CD4-positive, alpha-beta T cell (primary cell): ENCODE results near the gene RBP3. TPM values are rescaled to one million over a fixed set of nuclear protein-coding genes. Genes with fewer than 3 reads are reported as not detected.

Experiments used
- ATAC-seq: fragments of 200-7000 bp; cut with Tn5 transposase; one replicate; pipeline ENCODE4 v1.10.0; 2022; ENCODE audit warnings: mild to moderate bottlenecking; ENCODE audit not compliant: poor library complexity
- CTCF ChIA-PET: fragments of 350-600 bp; sonication (Branson Sonifier 250); formaldehyde crosslinking; loops from one replicate; lab custom pipeline; 2021; ENCODE audit warnings: antibody characterized with exemption, inconsistent platforms; lab: Charles Lee
- POLR2A ChIA-PET: fragments of 350-600 bp; sonication (Branson Sonifier 250); formaldehyde crosslinking; loops from one replicate; lab custom pipeline; 2021; ENCODE audit warnings: antibody characterized with exemption, inconsistent platforms; lab: Charles Lee
- DNase-seq, 14 experiments: peaks; one replicate each; pipeline ENCODE4 v3.0.0-alpha.2; 2013 to 2020; ENCODE audit warnings: mixed read lengths in 2 of 14
- H3K27ac ChIP-seq, 2 donors: one replicate each; pipeline versions ENCODE4 v1.5.1 to v1.7.0; 2013; ENCODE audit warnings: low read length in 2 of 2, low read depth in 1 of 2, mild to moderate bottlenecking in 1 of 2
- H3K27me3 ChIP-seq, 2 experiments: 1 replicate in 1 of 2; 2 replicates in 1 of 2; pipeline versions ENCODE4 v1.6.1 to v1.7.0; 2013; ENCODE audit warnings: low read length in 2 of 2, control low read depth in 1 of 2, mild to moderate bottlenecking in 1 of 2, moderate library complexity in 1 of 2; ENCODE audit not compliant: insufficient read depth in 2 of 2, control insufficient read depth in 1 of 2
- H3K36me3 ChIP-seq: one replicate; pipeline ENCODE4 v1.6.1; 2013; ENCODE audit warnings: low read length, control low read depth; ENCODE audit not compliant: insufficient read depth
- H3K4me1 ChIP-seq: one replicate; pipeline ENCODE4 v1.6.1; 2013; ENCODE audit warnings: low read length, control low read depth; ENCODE audit not compliant: insufficient read depth
- H3K4me3 ChIP-seq: one replicate; pipeline ENCODE4 v1.5.1; 2013; ENCODE audit warnings: mild to moderate bottlenecking, low read length, moderate library complexity
- H3K9me3 ChIP-seq, 2 experiments: 1 replicate in 1 of 2; 2 replicates in 1 of 2; pipeline versions ENCODE4 v1.6.1 to v1.7.0; 2013; ENCODE audit warnings: low read length in 2 of 2, mild to moderate bottlenecking in 2 of 2, control low read depth in 1 of 2, moderate library complexity in 1 of 2; ENCODE audit not compliant: control insufficient read depth in 1 of 2, insufficient read depth in 1 of 2
- H3K27ac Mint-ChIP-seq: one replicate; pipeline ENCODE4 v1.8.0; 2020; ENCODE audit warnings: mixed read lengths
- H3K27me3 Mint-ChIP-seq: one replicate; pipeline ENCODE4 v1.8.0; 2021; ENCODE audit warnings: mixed read lengths
- H3K36me3 Mint-ChIP-seq: one replicate; pipeline ENCODE4 v1.8.0; 2021; ENCODE audit warnings: low read depth, mixed read lengths
- H3K4me1 Mint-ChIP-seq: one replicate; pipeline ENCODE4 v1.8.0; 2021; ENCODE audit warnings: low read depth, mixed read lengths
- H3K4me3 Mint-ChIP-seq: one replicate; pipeline ENCODE4 v1.8.0; 2020; ENCODE audit warnings: mild to moderate bottlenecking, mixed read lengths
- H3K9me3 Mint-ChIP-seq: one replicate; pipeline ENCODE4 v1.8.0; 2020; ENCODE audit warnings: mixed read lengths
- intact Hi-C, 2 experiments: fragments of 100-400 bp; cut with DNase I in 1 of 2; cut with micrococcal nuclease in 1 of 2; formaldehyde crosslinking; loops; one replicate each; pipeline versions ENCODE4 v1.15.1 to v1.9.0; 2023 to 2025; cut with DNase I, micrococcal nuclease
- total RNA-seq, 174 experiments: library from RNA in 2 of 174; stranded (reverse) in 2 of 174; gene quantifications; one replicate each; pipeline ENCODE4 v1.2.3 and lab custom pipeline; 2021 to 2026
- TF ChIP-seq, protein P1 (sequence below): fragments of 200-600 bp; IDR thresholded peaks from one replicate; pipeline ENCODE4 v1.8.0; 2022; ENCODE audit warnings: antibody characterized with exemption, mild to moderate bottlenecking

Gene RBP3
- total RNA-seq, 2 experiments from 2014 or later = not detected

DNA sequence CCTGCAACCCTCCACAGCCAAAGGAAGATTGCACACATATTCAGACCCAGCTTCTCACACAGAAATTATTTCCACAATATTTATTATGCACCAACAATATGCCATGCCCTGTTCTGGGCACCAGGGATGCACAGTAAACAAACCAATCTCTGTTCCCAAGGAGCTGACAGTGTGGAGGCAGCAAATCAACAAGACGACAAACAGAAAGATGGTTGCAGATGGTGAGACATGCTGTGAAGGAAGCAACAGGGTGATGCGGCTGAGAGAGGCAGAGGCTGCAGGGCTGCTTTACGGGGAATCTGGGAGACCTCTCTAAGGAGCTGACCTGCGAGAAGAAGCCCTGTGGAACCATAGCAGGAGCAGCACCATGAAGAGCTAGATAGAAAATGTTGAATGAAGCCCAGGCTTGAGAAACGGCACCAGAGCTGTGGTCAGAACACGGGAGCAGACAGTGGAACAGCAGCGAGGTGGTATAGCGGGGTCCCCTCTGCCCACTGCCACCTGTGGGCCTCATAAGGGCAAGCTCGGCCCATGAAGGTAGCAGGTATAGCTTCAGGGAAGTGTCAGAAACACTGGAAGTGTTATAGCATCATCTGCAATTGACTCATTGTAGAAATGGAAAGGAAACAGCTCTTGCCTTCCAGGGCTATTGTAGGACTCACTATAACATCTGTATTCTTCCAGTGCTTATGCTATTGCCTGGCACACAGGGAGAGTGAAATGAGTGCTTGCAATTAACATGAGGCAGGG, 17.4 kb downstream of the RBP3 start:
- Histone ChIP-seq H3K27me3 (no peaks in the 10 kb centered on the region), H3K9me3 (peaks cover 0 to 7% of the 10 kb centered on the region in 2 experiments), H3K36me3 (no peaks in the 10 kb centered on the region), H3K4me1 (no peaks in the 10 kb centered on the region), H3K27ac (no peak overlapping the region), H3K4me3 (no peak overlapping the region)
- Mint-ChIP-seq H3K4me3 (no peak overlapping the region), H3K27me3 (no peaks in the 10 kb centered on the region), H3K4me1 (no peaks in the 10 kb centered on the region), H3K27ac (no peak overlapping the region), H3K9me3 (no peaks in the 10 kb centered on the region), H3K36me3 (no peaks in the 10 kb centered on the region)
- ChIA-PET POLR2A (no interaction called here), CTCF (no interaction called here)
- intact Hi-C loops = no loop called here
- ATAC-seq (no peak), DNase-seq (no peak)
- TF ChIP-seq, protein P1, sequence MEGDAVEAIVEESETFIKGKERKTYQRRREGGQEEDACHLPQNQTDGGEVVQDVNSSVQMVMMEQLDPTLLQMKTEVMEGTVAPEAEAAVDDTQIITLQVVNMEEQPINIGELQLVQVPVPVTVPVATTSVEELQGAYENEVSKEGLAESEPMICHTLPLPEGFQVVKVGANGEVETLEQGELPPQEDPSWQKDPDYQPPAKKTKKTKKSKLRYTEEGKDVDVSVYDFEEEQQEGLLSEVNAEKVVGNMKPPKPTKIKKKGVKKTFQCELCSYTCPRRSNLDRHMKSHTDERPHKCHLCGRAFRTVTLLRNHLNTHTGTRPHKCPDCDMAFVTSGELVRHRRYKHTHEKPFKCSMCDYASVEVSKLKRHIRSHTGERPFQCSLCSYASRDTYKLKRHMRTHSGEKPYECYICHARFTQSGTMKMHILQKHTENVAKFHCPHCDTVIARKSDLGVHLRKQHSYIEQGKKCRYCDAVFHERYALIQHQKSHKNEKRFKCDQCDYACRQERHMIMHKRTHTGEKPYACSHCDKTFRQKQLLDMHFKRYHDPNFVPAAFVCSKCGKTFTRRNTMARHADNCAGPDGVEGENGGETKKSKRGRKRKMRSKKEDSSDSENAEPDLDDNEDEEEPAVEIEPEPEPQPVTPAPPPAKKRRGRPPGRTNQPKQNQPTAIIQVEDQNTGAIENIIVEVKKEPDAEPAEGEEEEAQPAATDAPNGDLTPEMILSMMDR = no peak

DNA sequence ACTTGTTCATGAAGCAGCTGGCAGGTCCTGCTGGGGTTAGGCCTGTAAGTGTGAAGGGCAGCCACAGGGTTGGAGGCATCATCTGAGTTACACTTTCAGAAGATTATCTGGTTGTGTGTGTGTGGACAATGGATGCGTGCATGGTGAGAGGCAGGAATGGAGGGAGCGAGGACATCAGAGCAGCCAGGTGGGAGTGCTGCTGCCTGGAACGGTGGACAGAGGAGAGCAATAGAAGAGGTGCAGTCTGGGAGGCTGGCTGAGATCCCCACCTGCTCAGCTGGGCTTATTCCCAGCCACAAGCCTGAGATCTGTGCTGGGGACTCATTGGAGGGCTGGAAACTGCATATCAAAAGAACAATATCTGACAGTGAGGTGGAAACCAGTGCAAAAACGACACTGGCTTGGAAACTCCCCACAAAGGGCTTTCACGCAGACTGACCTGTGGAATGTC, 18.0 kb downstream of the RBP3 start:
- Histone ChIP-seq H3K9me3 (peaks cover 0 to 7% of the 10 kb centered on the region in 2 experiments), H3K27ac (no peak overlapping the region), H3K36me3 (no peaks in the 10 kb centered on the region), H3K27me3 (no peaks in the 10 kb centered on the region), H3K4me3 (no peak overlapping the region), H3K4me1 (no peaks in the 10 kb centered on the region)
- H3K36me3 Mint-ChIP-seq = no peaks in the 10 kb centered on the region
- ChIA-PET POLR2A (no interaction called here), CTCF (no interaction called here)
- no peaks in the 10 kb centered on the region for H3K27me3 Mint-ChIP-seq
- intact Hi-C loops = no loop called here
- no peaks in the 10 kb centered on the region for H3K4me1 Mint-ChIP-seq
- H3K27ac Mint-ChIP-seq = no peak overlapping the region
- H3K4me3 Mint-ChIP-seq = no peak overlapping the region
- DNase-seq = peak in 1 of 14 experiments; percentile 7
- no peak for ATAC-seq
- TF ChIP-seq, protein P1 = no peak
- H3K9me3 Mint-ChIP-seq = no peaks in the 10 kb centered on the region

DNA sequence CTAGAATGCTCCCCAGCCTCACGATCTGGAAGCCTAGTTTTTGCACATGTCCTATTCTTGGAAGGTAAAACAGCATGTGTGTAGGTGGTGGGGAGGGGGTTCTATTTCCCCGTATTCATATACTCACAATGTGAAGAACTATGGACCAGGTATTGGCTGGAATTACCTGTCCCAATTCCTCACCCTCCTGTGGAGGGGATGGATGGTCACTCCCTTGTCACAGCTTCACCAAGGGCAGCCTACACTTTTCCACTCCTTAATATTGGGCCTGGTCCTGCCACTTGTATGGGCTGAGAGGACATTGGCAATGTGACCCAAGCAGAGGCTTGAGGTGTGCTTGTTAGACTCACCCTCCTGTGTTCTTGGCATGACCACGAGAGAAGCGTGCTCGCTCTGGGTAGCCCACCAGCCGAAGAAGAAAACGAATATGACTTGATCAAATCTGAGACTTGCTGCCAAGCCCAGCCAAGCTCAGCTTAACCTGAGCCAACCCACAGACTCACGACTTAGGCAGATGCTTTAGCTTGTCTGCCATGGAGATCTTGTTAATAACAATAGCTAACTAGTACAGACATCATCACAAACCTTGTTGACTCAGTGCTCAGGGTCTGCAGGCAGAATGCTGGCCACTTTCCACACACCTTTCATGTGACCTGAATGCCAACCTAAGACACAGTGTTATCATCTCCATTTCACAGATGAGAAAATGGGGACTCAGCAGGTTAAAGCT, 18.7 kb downstream of the RBP3 start:
- H3K4me3 Mint-ChIP-seq = no peak overlapping the region
- no peak overlapping the region for H3K27ac Mint-ChIP-seq
- intact Hi-C loops = no loop called here
- Histone ChIP-seq H3K36me3 (no peaks in the 10 kb centered on the region), H3K27ac (no peak overlapping the region), H3K27me3 (no peaks in the 10 kb centered on the region), H3K9me3 (peaks cover 0 to 7% of the 10 kb centered on the region in 2 experiments), H3K4me3 (no peak overlapping the region), H3K4me1 (no peaks in the 10 kb centered on the region)
- POLR2A ChIA-PET = no interaction called here
- H3K27me3 Mint-ChIP-seq = no peaks in the 10 kb centered on the region
- no peaks in the 10 kb centered on the region for H3K9me3 Mint-ChIP-seq
- ATAC-seq (no peak), DNase-seq (peak in 1 of 14 experiments; percentile 10)
- TF ChIP-seq, protein P1 = no peak
- H3K4me1 Mint-ChIP-seq = no peaks in the 10 kb centered on the region
- CTCF ChIA-PET = no interaction called here
- no peaks in the 10 kb centered on the region for H3K36me3 Mint-ChIP-seq
